RWPE1 (cell line): Measurements from ENCODE around the gene SUPT4H1.
A peak's percentile ranks its signal among the peaks of the same experiment; 100 is the strongest.

Experiments used
- CTCF ChIA-PET: fragments of 350-600 bp; sonication (Branson Sonifier 250); formaldehyde crosslinking; extraction: SDS; loops from one replicate; lab custom pipeline; 2021; lab: Yijun Ruan, JAX
- POLR2A ChIA-PET: fragments of 400-600 bp; formaldehyde crosslinking; extraction: SDS; loops from one replicate; lab custom pipeline; 2020; ENCODE audit warnings: antibody characterized with exemption; ENCODE audit not compliant: low non-redundant PET; lab: Yijun Ruan, JAX
- DNase-seq: peaks from one replicate; pipeline ENCODE4 v3.0.0; 2012; ENCODE audit warnings: low spot score
- H3K27ac ChIP-seq: fragments of 450-650 bp; 2 replicates; pipeline ENCODE4 v1.5.1; 2017
- CTCF ChIP-seq: fragments of 450-650 bp; conservative IDR thresholded peaks from 2 replicates; pipeline ENCODE4 v1.5.1; 2017; ENCODE audit warnings: low read depth, mild to moderate bottlenecking

The SUPT4H1 gene

GRCh38 chr17:58364270-58364942 lies 12.4 kb upstream of the SUPT4H1 start:
- peak overlapping the region; percentile 62 for H3K27ac ChIP-seq
- ChIA-PET POLR2A (no interaction called here), CTCF (interaction anchor here (0.6 to 2.2 kb wide), 3 partner anchors 9 to 347 kb away, joined by 3 to 10 read pairs (median 4); partner anchors contain the start of gene RNF43)
- no peak for TF ChIP-seq CTCF
- DNase-seq: peak; percentile 56

- H3K27ac ChIP-seq: peak overlapping the region; percentile 62; the same call in 1 of the 2 replicates
- no peak for TF ChIP-seq CTCF
- CTCF ChIA-PET: interaction anchor here (0.5 to 2.2 kb wide), 3 partner anchors 8 to 78 kb away, joined by 3 to 10 read pairs (median 8); partner anchors contain the start of gene RNF43
- POLR2A ChIA-PET: no interaction called here
- no peak for DNase-seq
Measured at GRCh38 chr17:58363457-58364185, 11.6 kb upstream of the SUPT4H1 start.

- ChIA-PET POLR2A (no interaction called here), CTCF (interaction anchor here (0.6 to 1.4 kb wide), 2 partner anchors 9 to 199 kb away, joined by 4 to 6 read pairs; no protein-coding TSS in a partner anchor)
- no peak for DNase-seq
- no peak for TF ChIP-seq CTCF
- no peak overlapping the region for H3K27ac ChIP-seq
Measured at GRCh38 chr17:58362368-58363014, 10.5 kb upstream of the SUPT4H1 start.

GRCh38 chr17:58360296-58361063 lies 8.5 kb upstream of the SUPT4H1 start:
- POLR2A ChIA-PET: no interaction called here
- no peak overlapping the region for H3K27ac ChIP-seq
- CTCF ChIA-PET: interaction anchor here (0.6 kb wide), 1 partner anchor 1060 kb away, joined by 4 read pairs; no protein-coding TSS in a partner anchor
- no peak for TF ChIP-seq CTCF
- DNase-seq: no peak

GRCh38 chr17:58358408-58359172 lies 6.6 kb upstream of the SUPT4H1 start:
- no peak for DNase-seq
- ChIA-PET CTCF (interaction anchor here (0.6 kb wide), 1 partner anchor 100 kb away, joined by 3 read pairs; no protein-coding TSS in a partner anchor), POLR2A (no interaction called here)
- no peak overlapping the region for H3K27ac ChIP-seq
- TF ChIP-seq CTCF: no peak
